Kidney capillary endothelial cell (primary cell): ENCODE measurements around the gene FUT2.

Source experiments
- DNase-seq: peaks from one replicate; pipeline ENCODE4 v3.0.0-alpha.2; 2018; ENCODE audit warnings: low spot score

The FUT2 gene

GRCh38 chr19:48726556-48726955 lies 30.8 kb downstream of the FUT2 start:
- peak; percentile 88 for DNase-seq

- no peak for DNase-seq
These were observed 33.3 kb downstream of the FUT2 start for GRCh38 chr19:48728911-48729664.

GRCh38 chr19:48731452-48731851 lies 35.7 kb downstream of the FUT2 start:
- no peak for DNase-seq

DNA sequence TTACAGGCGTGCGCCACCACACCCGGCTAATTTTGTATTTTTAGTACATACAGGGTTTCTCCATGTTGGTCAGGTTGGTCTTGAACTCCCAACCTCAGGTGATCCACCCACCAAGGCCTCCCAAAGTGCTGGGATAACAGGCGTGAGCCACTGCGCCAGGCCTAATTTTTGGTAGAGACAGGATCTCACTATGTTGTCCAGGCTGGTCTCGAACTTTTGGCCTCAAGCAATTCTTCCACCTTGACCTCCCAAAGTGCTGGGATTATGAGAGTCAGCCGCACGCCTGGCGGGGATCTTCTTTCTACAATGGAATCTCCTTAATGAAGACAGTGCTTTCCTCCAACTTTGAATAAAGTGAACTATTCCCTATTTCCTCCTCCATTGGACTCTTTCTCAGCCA lies 38.9 kb downstream of the FUT2 start:
- no peak for DNase-seq

DNA sequence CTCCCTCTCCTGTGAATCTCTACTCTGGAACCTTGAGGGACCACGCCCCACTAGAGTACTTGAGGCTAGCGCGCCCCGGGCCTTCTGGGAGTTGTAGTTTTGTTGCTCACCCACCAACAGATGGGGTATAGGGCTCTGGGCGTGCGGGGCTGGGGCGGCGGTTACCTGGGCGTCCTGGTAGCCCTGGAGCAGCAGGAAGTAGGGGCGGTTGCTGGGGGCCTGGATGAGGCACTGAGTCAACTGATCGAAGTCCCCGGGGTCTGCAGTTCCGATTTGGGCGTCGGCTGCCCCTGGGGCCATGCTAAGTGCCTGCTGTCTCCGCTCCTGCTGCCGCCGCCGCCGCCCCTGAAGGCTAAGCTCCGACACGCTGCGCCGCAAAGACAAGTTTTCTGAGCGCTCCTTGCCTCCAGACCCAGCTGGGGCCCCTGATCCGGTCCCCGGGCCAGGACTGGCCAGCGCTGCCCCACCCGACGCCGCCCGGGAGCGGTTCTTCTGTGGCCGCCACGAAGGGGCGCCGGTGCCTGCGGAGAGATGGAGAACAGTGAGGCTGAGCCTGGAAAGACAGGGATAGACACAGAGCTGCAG lies 39.4 kb downstream of the FUT2 start:
- DNase-seq, result no peak

DNA sequence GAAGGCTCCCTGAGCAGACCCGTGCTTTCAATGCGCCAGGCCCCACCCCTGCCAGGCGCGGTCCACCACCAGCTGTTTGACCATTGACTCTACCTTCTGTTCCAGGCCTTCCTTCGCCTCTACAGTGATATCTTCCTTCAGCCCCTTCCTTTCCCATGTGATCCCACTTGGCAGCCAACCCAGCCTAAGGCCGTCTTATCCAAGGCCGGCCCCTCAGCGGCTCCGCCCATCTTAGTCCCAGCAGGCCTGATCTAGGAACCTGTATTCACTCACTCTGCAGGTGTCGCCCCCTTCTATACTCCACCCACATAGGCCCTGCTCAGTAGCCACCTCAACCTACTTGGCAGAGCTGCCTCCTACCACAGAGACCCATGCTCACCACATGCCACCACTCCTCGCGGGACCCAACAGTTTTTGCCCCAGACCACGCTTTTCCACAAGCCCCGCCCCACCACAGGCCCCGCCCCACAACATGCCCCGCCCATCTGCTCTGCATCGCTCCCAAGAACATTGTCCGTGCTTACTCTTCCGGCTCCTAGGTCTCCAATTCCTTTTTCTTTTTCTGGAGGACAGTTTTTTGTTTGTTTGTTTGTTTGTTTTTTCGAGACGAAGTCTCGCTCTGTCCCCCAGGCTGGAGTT lies 41.7 kb downstream of the FUT2 start:
- DNase-seq, result no peak

- DNase-seq, result peak; percentile 84
These were observed 43.0 kb downstream of the FUT2 start for GRCh38 chr19:48738557-48739403.

DNA sequence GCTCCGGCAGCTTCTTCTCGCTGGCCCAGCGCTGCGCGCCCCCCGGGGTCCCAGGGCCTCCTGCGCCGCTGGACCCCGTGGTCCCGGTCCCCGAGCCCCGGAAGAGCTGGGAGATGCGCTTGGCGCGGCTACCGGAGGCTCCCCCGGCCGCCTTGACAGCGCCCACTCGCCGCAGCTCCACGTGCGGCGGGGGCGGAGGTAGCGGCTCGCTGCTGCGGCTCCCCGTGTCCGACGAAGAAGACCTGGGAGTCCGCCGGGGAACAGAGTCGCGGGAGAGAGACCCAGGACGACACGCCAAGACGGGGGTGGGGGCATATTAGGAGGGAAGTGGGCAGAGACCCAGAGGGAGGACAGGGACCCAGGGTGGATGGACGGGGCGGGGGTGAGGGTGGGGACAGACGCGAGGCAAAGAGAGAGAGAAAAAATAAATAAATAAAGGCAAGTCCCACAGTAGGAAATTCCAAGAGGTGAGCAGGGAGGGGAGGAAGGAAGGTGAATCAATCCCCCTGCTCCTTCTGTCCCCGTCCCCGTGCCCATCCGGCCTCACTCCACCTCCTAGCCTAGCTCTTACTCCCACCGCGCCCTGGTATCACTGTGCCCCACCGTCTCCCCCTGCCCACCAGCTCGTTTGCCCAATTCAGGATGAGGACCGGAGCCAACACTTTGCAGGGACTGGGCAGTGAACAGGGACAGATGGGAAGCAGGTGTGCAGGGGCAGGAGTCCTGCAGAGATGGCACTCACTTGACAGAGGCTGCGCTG lies 43.8 kb downstream of the FUT2 start:
- no peak for DNase-seq

DNA sequence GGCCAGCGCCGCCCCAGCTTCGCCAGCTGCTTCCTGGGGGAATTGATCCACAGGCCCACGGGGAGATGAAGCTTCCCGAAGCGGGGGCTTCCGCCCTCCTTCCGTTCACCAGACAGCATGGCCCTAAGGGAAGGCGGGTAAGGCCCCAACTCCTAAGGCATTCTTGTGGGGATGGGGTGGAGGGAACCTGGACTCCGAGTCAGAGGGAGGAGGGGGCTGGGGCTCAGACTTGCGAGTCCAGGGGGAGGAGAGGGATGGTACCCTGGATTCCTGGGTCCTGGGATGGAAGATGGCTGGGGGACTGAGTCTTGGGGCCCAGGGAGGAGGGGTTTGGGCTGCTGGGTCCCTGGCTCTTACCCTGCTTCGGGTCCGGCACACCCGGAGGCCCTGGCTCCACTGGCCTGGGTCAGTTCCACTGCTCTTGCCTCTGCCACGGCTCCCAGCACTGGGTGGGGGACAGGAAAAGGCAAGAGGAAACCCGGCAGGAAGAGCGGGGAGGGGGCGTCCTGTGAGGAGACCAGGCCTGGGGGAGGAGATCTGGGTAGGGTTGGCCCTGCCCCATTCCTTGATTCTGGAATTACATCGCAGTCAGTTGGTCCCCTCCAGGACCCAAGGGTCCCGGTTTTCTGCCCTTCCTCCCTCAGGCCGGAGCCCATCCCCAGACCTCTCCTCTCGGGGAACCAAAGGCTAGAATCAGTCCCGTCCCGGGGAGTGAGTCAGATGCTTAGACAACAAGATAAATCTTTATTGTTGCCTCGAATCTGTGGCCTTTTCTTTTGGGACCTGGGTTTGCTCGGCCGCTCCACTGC lies 44.6 kb downstream of the FUT2 start, which contains the start of gene RASIP1:
Gene RASIP1, minus strand, starts transcription at position 447 of the 809 bp plus-strand sequence. Its CDS starts 328 bp downstream, at position 119.
- DNase-seq, result peak; percentile 70

DNA sequence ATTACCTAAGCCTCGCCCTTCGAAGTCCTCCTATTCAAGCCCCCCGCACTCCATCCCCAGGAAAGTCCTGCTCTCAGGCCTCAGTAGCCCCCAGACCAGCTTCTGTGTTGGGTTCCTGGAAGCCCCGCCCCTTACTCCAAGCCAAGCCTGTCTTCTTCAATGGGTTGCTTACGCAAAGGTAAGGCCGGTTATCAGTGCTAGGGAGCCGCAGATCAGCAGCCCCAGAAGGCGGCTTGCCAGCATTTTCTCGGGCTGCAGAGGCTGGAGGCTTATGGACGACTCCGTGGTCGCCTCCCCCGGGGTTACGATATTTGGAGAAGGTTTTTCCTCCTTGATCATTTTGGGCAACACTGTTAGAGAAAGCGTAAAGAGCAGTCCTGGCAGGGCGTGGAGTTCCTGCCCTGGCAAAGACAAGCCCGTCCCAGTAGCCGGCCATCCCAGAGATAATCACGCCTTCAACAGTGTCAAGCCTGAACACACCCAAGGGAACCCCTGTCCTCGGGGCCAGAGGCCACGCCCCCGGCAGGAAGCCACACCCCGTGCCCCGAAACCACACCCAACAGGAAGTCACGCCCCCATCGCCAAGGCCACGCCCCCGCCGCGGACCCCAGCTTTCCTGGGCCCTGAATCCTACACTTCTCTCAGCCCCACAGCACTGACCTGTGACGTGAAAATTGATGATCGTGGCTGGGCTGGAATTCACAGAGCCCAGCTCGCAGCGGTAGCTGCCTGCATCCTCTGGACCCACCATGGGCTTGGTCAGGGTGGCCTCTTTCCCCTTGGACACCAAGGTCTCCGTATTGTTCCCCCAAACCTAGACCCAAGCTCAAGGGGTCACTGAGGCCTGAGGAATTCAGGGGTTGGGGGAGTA lies 45.6 kb downstream of the FUT2 start:
- peak; percentile 48 for DNase-seq

GRCh38 chr19:48742096-48742495 lies 46.3 kb downstream of the FUT2 start:
- no peak for DNase-seq

- peak; percentile 65 for DNase-seq
These were observed 49.6 kb downstream of the FUT2 start for GRCh38 chr19:48745208-48745995.

- no peak for DNase-seq
These were observed 50.3 kb downstream of the FUT2 start for GRCh38 chr19:48746110-48746509.

GRCh38 chr19:48746738-48747575 lies 51.2 kb downstream of the FUT2 start, which contains the start of gene IZUMO1:
Gene IZUMO1 (minus strand): TSS chr19:48746909. CDS start chr19:48745859, 1,050 bp downstream.
- DNase-seq, result peak; percentile 80

DNA sequence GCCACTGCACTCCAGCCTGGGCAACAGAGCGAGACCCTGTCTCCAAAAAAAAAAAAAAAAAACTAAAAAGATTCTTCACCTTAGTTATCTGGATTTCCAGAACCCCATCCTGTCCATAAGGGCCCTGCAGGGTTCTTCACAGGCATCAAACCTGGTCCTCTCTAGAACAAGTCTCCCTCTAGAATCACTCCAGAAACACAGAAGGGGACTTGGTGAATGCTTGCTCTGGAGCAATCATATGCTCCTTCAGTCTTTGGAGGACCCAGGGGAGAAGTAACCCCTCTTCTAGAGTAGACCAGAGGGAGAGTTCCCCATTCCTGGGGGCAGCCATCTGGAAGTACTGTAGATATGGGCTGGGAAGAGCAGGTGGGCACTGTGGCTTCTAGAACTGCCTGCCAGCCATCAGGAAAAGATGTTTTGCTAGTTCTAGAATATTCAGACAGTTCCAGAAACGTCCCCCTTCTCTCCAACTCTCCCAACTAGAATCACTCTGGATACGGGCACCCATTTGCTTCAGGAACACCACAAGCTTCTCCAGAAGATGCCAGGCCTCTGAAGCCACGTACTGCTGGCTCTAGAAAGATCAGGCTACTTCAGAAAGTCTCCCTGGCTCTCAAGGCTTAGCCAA lies 53.9 kb downstream of the FUT2 start:
- no peak for DNase-seq

DNA sequence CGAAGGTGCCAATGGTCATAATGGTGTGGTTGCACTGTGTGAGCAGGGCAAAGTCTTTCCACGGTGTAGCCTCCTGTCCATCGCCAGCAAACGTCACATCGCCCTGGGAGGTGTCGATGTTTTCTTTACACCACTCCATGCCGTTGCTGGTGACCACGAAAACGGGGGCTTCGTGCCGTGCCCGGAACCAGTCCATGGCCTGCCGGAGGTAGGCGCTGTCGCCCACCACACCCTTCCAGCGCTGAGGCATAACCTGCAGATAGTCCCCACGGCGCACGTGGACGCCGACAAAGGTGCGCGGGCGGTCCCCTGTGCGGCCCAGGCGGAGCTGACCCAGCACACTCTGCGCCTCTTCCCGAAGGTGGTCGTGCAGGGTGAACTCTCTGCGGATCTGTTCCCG lies 54.6 kb downstream of the FUT2 start:
- DNase-seq, result no peak

DNA sequence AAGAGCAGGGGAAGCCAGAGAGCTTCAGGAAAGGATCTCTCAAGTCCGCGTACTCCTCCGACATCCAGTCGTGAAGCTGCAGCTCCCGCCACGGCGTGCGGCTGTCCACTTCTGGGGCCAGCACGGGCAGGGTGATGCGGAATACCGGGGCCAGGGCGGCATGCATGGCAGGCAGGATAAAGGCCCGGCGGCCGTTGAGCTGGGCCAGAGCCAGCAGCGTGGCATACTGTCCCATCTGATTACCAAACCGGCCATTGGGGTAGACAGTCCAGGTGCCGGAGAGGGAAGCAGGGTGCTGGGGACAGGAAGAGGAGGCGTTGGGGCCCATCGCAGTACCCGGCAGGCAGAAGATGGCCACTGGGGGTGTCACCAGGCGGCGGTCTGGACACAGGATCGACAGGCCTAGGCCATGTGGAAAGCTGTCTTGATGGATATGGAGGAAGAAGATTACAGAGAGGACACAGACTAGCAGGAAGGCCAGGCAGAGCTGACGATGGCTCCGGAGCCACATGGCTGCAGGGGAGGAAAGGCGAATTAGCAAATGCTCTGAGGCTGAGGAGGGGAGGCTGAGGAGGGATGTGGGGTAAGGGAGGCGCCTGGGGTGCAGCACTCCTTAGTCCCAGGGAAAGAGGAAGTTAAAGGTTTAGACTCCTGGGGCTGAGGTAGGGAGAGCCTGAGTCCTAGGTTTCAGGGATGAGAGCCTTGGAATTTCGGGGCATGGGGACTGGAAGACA lies 55.2 kb downstream of the FUT2 start:
- DNase-seq, result no peak
